Bronchial epithelial cell (primary cell): ENCODE data around the gene EPB41. TPM values are rescaled to one million over a fixed set of nuclear protein-coding genes. Genes with fewer than 3 reads are reported as not detected.
A peak's percentile ranks its signal among the peaks of the same experiment; 100 is the strongest.

Experiments
- DNase-seq: peaks from one replicate; pipeline ENCODE4 v3.0.0-alpha.2; 2010; ENCODE audit warnings: low read depth
- FAIRE-seq: peaks from 2 replicates; lab custom pipeline; 2011; peaks lifted over from hg19 to GRCh38; lab: Jason Lieb, UNC
- H3K27me3 ChIP-seq: 2 replicates; pipeline ENCODE4 v1.5.1; 2011; ENCODE audit warnings: low read length; ENCODE audit not compliant: control insufficient read depth, insufficient read depth
- H3K36me3 ChIP-seq: 2 replicates; pipeline ENCODE4 v1.5.1; 2011; ENCODE audit warnings: low read length; ENCODE audit not compliant: control insufficient read depth, insufficient read depth
- H3K4me3 ChIP-seq: 2 replicates; pipeline ENCODE4 v1.5.1; 2011; ENCODE audit warnings: mild to moderate bottlenecking, low read depth, low read length, control low read depth
- total RNA-seq: library from RNA; depleted of rRNA; stranded (reverse); fragments of >200 nt; gene quantifications from 2 replicates; pipeline ENCODE4 v1.2.1, GENCODE V29; 2014
- TF ChIP-seq, protein P1 (sequence below): IDR thresholded peaks from 2 replicates; pipeline ENCODE4 v1.5.1; 2011; ENCODE audit warnings: mild to moderate bottlenecking, moderate library complexity, low read length, control low read depth, inconsistent platforms; ENCODE audit not compliant: insufficient read depth, severe bottlenecking

Gene EPB41
- total RNA-seq, 1 donor from 2014 or later = 21.6 TPM

GRCh38 chr1:29121936-29122681, 207.7 kb downstream of the EPB41 start:
- no peak for FAIRE-seq
- no peak for DNase-seq
- TF ChIP-seq, protein P1, sequence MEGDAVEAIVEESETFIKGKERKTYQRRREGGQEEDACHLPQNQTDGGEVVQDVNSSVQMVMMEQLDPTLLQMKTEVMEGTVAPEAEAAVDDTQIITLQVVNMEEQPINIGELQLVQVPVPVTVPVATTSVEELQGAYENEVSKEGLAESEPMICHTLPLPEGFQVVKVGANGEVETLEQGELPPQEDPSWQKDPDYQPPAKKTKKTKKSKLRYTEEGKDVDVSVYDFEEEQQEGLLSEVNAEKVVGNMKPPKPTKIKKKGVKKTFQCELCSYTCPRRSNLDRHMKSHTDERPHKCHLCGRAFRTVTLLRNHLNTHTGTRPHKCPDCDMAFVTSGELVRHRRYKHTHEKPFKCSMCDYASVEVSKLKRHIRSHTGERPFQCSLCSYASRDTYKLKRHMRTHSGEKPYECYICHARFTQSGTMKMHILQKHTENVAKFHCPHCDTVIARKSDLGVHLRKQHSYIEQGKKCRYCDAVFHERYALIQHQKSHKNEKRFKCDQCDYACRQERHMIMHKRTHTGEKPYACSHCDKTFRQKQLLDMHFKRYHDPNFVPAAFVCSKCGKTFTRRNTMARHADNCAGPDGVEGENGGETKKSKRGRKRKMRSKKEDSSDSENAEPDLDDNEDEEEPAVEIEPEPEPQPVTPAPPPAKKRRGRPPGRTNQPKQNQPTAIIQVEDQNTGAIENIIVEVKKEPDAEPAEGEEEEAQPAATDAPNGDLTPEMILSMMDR = no peak

GRCh38 chr1:29122682-29123052, 208.3 kb downstream of the EPB41 start:
- FAIRE-seq = no peak
- no peaks in the 10 kb centered on the region for H3K36me3 ChIP-seq
- DNase-seq = peak; percentile 24
- peak overlapping the region; percentile 26 for H3K4me3 ChIP-seq
- TF ChIP-seq, protein P1 = no peak
- peaks cover 17% of the 10 kb centered on the region for H3K27me3 ChIP-seq

More at GRCh38 chr1:29121936-29122681, 207.7 kb downstream of the EPB41 start:
- Histone ChIP-seq H3K36me3 (peaks cover under 1% of the 10 kb centered on the region), H3K4me3 (peak overlapping the region; percentile 26), H3K27me3 (peaks cover 17% of the 10 kb centered on the region)

DNA sequence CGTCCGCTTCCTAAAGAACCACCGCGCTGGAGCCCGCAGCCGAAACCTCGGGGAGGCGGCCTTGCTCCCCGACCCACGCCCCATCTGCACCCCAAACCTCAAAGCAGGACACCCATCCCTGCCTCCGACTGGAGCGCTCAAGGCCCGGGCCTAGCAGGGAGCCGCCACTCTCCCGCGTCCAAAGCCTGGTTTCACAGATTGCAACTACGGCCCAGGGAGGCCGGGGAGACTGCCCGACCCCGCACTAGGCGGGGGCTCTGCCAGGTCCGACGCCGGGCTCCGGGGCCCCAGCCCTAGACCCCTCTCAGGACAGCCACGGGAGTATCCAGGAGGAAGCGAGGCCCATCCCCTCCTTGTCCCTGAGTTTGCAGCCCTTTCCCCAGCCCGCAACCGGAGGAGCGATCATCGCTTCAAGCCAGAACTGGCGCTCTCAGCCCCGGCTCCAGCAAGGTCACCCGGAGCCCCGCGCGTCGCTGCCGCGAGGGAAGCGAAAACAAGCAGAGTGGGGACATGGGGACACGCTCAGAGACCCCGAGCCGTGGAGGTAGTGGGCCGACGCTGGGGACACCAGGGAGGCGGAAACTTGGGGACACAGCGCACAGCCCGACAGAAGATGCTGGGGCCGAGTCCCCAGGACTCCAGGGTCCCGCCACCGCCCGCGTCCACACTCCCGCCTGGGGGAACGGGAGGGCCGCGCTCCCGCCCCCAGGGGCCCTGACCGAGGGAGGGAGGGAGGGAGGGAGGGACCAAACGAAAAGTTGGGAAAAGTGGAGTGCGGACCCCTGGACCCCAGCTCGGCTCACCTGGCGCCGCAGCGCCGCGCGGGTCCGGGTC, 208.9 kb downstream of the EPB41 start:
- peak overlapping the region; percentile 14 for H3K4me3 ChIP-seq
- H3K36me3 ChIP-seq = no peaks in the 10 kb centered on the region
- DNase-seq (no peak), FAIRE-seq (no peak)
- TF ChIP-seq, protein P1 = no peak
- H3K27me3 ChIP-seq = peaks cover 17% of the 10 kb centered on the region

DNA sequence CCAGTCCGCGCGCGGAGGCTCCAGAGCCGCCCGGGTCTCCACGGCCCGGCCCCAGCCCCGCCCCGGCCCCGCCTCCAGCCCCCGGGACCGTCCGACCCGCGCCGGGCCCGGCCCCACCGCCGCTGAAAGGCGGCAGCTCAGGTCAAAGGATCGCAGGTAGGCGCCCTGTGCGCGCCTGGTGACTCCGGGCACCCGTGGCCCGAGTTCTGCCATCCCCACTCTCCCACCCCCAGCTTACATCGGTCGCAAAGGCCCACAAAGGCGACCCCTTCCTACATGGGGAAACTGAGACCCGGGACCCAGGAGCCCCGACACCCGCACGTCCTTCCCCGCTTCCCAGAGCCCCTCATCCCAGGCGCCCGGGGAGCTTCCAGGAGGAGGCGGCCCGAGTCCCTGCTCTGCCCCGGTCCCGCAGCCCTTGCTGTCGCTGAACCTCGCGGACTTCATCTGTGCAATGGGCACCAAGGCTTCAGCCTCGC, 209.6 kb downstream of the EPB41 start, which contains the start of gene TMEM200B:
Gene TMEM200B, minus strand, starts transcription at position 17 of the 479 bp plus-strand sequence. CDS start 2,075 bp downstream, outside the sequence.
- no peak for FAIRE-seq
- Histone ChIP-seq H3K4me3 (peak within 1 kb of the TSS; percentile 43), H3K27me3 (peaks cover 17% of the 10 kb centered on the region), H3K36me3 (no peaks in the 10 kb centered on the region)
- no peak for DNase-seq
- TF ChIP-seq, protein P1 = no peak

DNA sequence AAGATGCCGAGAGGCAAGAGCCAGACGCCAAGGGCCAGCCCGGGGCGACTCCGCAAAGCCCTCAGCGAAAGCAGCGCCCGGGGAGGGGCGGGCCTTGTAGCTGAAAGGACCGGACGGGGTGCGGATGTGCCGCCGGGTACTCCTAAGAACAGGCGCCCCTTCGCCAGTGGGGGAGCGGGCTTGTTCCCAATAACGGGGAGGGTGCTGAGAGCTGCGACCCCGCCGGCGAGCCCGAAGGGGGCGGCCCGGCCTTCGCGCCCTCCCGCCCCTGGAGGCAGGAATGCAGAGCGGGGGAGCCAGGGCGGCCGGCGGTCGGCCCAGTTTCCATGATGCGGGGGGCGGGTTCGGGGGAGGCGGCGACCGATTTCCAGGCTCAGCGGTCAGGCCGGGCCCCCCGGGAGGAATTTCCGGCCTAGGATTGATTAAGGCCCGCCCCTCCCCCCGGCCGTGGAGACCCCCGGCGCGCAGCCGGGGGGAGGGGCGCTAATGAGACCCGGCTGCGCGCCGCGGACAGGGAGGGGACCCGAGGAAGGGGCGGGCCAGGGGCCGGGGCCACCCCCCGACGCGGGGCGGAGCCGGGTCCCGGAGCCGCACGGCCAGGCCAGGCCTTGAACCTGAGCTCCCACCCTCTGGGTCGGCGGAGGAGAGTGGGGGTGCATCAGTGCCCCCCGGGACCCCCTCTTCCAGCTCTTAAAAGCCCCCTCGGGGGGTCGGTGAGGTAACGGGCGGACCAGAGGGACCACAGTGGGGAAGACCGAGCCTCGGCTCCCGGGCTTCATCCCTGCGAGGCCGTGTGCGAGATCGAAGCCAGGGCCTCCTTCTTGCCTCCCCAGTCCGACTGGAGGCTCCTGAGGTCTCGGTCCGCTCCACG, 210.2 kb downstream of the EPB41 start:
- FAIRE-seq (no peak), DNase-seq (no peak)
- TF ChIP-seq, protein P1 = peak; percentile 74
- Histone ChIP-seq H3K4me3 (peak overlapping the region; percentile 43), H3K27me3 (peaks cover 17% of the 10 kb centered on the region), H3K36me3 (no peaks in the 10 kb centered on the region)
